DMS153 (cell line): ENCODE results near the gene JAK3.
A peak's percentile ranks its signal among the peaks of the same experiment; 100 is the strongest.

Experiments used
- DNase-seq: peaks from one replicate; lab custom pipeline; 2025; lab: John Stamatoyannopoulos, UW

JAK3 gene

DNA sequence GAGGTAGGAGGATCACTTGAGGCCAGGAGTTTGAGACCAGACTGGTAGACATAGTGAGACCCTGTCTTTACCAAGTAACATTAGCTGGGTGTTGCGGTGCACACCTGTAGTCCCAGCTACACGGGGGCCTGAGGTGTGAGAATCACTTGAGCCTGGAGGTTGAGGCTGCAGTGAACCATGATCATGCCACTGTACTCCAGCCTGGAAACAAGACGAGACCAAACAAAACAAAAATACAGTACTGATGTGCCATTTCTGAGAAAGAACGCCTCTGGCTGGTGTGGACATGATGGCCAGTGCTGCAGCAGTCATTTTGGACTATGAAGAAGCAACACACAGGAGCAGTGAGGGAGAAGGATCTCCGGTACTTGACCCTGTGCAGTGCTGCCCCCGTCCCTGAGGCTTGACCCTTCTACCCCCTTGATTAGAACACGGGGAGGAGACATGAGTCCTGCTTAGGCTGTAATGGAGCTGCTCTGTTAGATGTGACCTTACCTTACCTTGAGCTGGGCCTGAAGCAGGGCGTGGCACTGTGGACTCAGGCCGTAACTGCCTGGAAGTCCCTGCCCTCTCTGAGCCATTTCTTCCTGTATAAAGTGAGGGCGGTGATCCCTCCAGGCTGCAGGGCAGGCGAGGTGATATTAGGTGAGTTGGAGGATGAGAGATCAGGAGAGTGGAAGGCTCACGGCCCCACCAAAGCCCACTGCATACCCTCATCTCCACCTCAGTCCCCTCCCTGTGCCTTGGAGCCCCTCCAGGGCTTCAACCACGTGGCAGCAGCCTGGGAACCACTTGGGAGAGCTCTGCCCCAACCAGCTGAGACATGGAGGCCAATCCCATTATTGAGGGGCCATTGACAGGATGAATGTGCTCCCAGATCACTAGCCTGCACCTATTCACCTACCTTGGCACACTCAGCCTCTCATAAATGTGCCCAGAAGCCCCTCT, 17.9 kb upstream of the JAK3 start:
- DNase-seq = no peak

DNA sequence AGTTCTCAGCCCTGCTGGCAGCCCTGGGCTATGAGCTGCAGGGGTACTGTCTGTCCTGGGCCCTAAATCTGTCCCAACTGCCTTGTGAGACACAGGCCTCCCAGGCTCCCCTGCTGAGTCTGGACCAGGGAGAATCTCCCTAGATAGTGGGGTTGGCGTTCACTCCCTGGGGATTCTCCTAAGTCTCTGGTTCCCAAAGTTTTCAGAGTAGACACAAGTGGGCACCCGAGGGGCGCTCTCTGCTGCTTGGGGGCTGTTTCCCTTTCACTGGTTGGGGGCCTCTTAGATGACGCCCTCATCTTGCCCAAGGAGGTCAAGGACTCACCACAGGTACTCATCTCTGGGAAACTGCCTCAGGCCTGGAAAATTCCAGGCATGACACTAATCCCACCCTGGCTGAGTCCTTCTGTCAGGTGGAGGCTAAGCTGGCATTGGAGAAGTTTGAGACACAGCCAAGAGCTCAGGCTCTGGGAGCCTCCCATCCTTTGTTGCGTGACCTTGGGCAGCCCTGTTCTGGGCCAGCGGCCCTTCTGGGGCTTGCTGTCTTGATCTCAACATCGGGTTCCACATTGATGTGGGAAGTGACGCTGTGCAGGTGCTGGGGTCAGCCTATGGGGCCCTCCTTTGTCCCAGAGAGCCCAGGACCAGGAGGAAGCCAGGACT, 15.9 kb upstream of the JAK3 start:
- DNase-seq = no peak

DNA sequence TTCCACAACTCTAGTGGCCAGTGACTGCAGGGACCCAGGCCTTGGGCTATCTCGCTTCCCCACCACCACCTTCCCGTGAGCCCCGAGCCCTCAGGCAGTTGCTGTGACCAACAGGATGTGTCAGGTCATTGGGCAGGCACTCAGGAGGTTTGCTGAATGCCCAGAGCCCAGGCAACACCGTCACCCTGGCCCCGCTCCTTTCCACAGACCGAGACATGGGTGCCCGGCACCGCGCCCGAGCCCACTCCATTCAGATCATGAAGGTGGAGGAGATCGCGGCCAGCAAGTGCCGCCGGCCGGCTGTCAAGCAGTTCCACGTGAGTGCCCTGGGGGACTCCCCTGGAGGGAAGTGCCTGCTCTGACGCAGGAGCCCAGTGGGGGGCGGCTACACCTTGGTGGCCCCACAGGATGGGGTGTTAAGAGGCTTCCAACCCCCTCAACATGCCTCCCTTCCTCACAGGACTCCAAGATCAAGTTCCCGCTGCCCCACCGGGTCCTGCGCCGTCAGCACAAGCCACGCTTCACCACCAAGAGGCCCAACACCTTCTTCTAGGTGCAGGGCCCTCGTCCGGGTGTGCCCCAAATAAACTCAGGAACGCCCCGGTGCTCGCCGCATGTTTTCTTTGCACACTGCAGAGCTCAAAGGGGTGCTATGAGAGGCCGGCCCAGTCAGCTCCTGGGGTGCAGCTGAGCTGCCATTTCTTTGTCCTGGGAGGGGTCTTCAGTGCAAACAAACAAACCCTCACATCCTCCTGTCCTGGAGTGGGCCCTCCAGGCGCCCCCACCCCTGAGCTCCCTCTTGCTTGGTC, 15.1 kb upstream of the JAK3 start:
- DNase-seq = no peak

DNA sequence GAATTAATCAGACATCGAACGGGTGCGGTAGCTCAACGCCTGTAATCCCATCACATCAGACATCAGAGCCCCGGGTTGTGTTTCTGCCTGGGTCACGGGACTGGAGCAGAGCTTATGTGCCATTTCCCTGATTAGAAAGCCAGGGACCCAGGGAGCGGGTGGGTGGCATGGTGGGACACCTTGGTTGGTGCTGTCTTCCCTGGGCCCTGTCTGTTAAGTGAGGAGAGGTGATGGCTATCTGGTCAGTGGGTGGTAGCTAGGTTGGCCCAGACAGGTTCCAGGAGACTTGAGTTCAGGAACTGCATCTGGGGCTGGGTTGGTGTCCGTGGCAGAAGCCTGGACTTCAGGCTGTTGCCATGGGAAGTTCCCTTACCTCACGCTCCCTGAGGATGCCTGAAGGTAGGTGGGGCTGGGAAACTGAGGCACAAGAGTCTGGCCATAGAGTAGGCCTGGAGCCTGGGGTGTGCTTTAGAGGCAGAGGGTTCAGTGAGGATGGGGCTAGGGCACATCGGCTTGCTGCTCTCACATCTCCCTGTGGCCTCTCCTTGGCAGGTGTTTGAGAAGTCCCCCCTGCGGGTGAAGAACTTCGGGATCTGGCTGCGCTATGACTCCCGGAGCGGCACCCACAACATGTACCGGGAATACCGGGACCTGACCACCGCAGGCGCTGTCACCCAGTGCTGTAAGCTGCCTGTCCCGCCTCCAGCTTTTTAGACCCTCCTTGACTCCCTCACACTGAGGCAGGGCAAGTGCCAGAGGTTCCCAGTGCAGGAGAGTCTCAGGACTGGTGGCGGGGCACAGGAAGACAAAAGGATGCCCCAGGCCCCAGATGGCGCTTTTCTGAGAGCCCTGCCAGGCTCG, 14.0 kb upstream of the JAK3 start:
- DNase-seq = no peak

DNA sequence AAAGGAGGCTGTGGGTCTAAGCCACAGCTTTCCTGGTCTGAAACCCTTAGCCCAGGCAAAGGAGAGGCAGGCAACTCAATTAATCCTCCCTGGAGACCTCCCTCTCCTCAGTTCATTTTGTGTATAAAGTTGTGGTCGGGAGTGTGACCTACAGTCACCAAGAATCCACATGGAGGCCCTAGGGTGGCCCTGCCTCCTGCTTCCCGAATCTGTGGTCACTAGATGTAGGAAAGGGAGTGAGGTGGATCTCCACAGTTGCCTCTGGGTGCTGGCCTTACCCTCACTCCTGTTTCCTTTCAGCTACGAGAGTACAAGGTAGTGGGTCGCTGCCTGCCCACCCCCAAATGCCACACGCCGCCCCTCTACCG, 13.2 kb upstream of the JAK3 start:
- DNase-seq = no peak

DNA sequence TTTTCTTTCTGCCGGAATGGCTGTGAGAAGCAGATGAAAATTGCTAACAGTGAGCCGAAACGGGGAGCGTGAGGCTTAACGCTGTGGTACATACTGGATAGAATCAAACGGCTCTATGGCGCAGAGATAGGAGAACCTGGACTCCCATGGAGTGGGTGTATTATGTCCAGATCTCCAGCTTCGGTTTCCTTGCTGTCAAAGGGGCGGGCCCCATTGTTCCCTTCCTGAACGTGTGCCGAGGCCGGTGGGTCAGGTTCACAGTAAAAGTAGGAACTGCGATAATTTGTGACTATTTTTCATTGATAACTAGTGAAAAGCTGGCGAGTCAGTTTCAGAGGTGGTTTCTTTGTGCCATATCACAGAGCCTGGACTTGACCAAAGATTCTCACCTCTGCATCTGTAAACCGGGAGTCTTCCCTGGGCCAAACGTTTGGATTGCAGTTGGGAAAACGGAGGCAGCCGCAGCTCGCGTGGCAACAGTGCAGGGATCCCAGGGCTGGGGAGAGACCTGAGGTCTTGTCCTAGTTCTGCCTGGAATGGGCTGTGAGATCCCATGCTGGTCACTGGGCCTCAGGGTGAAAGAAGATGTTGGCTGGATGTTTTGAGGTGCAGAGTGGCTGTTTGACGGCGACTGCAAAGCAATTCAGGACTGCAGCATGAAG, 12.7 kb upstream of the JAK3 start:
- no peak for DNase-seq

DNA sequence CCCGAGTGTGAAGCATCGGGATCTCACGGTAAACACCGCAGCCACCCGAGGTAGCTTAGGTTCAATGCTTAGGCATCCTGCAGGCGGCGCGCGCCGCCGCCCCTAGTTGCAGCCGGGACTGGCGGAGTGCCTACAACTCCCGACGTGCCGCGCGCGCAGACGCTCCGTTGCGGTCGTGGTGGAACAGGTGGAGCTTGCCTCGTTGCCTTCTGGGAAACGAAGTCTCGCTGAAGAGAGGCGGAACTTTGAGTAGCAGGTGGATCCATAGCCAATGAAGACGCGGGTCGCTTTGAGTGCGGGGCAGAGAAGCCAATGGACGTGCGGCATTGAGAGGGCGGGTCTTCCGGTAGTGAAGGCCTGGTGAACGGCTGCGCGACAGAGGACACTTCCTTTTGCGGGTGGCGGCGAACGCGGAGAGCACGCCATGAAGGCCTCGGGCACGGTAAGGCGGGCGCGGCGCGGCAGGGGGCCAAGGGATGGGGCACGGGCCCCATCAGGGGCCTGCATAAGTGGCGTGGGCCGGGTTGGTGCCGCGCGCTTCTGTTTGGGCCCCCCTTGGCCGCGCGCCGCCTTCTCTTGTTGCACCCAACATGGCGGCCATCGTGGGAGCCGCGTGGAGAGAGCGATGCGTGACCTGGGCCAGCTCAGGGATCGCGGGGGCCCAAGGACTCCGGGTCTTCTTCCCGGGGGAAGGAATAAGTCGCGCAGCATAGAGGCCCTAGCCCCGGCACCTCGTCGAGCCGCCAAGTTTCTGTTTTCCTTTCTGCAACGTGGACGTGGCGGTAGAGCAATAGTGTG, 11.9 kb upstream of the JAK3 start, which contains the start of gene RPL18A:
TSS of gene RPL18A (plus strand) at position 378 of the 798 bp plus-strand sequence. CDS start at position 425, 47 bp downstream.
- peak; percentile 100 for DNase-seq

DNA sequence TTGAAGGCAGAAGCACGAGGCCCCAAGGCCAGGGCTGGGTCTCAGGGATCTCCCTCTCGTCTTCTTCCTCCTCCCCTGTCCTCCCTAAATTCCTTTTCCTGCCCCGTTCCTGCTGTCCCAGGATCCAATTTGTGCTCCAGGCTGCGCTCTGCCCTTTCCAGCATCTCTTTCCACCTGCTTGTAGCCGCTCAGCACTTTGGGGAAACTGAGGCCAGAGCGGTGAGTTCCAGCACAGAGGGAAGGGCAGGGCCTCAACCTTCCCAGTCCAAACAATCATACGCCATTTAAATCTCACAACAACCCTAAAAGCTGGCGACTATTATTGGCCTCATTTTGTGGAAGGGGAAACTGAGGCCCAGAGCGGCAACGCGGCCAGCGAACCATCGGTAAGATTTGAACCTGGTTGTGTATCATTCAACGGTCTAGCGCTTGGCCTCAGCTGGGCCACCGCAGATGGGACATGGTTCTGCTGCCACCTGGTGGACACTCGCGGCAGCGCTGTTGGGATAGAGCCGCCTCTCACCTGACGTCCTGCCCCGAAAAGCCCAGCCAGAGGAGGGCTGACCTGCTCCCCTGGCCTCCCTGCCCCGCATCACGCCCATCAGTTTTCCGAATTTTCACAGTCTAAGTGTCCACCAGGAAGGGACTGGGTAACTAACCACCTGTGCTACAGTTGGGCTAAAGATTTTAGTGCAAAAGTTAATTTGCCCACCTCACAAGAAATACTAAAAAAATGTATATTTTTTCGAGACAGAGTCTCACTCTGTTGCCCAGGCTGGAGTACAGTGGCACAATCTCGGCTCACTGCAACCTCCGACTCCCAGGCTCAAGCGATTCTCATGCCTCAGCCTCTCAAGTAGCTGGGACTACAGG, 7.7 kb upstream of the JAK3 start:
- DNase-seq = no peak

DNA sequence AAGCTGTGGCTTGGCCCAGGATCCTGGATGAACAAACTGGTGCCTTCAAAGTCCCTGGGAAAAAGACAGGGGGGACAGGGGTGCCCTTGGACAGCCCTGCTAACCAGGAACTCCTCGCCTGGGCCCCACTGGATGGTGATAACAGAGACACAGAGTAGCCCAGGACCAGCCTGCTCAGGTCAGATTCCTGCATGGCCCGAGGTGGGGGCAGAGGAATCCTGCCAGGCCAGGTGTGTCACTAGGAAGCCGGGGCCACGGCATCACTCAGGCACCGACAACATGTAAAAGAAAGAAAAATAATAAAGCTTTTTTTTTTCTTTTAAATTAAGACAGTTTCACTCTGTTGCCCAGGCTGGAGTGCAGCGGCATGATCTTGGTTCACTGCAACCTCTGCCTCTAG, 6.3 kb upstream of the JAK3 start:
- DNase-seq = no peak

DNA sequence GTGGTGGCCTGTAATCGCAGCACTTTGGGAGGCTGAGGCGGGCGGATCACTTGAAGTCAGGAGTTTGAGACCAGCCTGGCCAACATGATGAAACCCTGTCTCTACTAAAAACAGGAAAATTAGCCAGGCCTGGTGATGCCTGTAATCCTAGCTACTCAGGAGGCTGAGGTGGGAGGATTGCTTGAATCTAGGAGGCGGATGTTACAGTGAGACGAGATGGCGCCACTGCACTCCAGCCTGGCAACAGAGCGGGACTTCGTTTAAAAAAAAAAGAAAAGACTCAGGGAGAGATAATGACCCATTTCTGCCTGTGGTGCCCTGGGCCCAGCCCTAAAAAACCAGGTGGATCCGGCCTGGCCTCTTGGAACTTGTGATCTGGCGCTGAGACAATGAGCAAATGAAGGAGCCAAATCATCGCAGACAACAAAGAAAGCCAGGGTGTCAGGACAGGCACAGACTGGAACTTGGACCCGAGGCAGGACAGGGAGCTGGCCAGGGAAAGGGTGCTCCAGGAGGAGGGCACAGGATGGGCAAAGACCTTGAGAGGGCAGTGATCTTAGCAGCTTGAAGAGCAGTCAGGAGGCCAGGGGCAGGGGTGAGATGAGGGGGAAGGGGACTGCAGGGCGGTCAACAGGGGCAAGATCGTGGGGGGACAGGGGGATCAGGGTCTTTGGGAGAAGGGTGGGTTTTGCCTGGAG, 962 bp upstream of the JAK3 start:
- DNase-seq = no peak

DNA sequence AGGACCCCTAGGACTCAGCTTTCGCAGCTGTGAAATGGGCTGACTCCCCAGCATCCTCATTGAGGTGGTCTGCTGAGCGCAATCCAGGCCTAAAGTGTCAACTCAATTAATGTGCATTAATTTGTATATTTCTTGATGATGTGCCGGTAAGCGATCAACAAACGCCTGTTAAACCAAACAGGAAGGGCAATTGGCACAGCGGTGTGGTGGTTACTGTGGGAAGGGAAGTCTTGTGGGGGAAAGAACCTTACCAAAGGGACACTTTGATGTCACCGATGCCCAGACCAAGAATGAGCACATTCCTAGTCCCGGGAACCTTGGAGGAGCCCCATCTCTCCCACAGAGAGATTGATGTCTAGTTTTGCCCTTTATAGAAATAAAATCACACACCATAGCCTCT, 1.6 kb downstream of the JAK3 start:
- no peak for DNase-seq

DNA sequence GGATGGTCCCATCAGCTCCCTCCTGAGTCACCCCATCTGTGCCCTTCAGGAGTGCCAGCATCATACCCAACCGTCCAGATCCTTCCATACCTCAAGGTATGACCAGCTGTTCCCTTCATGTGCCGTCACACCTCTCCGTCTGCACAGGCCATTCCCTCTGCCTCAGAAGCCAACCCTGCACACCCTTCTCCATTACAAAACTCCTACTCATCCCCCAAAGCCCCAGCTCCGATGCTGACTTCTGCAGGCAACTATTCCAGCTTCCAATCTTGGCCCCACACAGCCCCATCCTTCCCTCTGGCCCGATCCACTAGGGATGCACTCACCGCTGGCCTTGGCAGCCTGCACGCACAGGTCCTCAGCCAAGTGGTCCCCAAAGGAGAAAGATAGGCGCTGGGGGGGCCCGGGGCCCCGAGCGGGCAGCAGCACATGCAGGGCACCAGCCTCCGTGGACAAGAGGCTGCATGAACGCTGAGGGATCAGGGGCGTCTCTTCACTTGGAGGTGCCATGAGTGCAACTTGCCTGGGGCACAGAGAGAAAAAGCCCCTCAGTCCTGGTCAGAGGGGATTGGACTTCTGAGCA, 3.8 kb downstream of the JAK3 start:
- no peak for DNase-seq

DNA sequence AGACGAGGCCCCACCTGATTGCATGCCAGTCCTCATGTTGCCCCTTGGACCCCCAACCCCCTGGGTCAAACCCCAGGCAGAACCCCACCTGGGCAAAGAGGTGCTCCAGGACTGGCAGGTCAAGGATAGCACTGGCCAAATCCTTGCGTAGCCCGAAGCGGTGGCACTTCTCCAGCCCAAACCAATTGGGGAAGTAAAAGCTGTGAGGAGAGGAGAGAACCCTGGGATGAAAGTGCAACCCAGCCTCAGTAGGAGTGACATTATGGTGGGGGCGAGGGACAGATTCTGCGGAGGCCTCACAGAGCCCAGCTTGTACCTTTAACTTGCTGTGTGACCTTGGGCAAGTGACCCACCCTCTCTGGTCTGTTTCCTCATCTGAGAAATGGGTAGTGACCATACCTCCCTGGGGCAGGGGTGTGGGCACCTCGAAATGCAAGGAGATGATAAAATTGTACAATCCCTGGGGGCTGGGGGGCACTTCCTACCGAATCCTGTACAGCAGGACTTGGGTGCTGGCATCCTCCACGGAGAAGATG, 4.4 kb downstream of the JAK3 start:
- DNase-seq = no peak

DNA sequence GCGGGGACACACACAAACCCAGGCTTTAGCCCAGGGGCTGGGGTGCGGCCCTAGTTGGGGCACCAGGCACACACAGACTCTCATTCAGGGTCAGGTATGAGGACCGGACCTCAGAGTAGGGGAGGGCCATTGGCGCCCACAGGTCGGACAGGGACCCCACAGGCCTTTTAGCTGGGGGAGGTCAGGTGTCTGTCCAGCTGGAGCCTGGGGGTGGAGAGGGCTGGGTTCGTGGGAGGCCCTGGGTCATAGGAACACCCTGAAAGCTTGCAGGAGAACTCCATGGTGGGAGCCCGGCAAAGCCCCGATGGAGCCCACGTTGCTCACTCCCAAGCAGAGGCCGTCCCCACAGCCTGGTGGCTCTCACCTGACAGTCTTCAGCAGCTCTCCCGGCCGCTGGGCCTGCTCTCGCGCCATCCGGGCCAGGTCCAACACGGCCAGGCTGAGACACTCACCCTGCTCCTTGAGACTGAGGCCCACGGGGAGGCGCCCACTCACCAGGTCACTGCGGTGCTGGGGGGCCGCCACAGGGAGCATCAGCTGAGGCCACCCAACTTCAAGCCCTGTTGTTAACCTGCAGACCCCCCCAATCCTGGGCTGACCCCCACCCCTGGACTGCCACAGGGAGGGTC, 5.0 kb downstream of the JAK3 start:
- no peak for DNase-seq

DNA sequence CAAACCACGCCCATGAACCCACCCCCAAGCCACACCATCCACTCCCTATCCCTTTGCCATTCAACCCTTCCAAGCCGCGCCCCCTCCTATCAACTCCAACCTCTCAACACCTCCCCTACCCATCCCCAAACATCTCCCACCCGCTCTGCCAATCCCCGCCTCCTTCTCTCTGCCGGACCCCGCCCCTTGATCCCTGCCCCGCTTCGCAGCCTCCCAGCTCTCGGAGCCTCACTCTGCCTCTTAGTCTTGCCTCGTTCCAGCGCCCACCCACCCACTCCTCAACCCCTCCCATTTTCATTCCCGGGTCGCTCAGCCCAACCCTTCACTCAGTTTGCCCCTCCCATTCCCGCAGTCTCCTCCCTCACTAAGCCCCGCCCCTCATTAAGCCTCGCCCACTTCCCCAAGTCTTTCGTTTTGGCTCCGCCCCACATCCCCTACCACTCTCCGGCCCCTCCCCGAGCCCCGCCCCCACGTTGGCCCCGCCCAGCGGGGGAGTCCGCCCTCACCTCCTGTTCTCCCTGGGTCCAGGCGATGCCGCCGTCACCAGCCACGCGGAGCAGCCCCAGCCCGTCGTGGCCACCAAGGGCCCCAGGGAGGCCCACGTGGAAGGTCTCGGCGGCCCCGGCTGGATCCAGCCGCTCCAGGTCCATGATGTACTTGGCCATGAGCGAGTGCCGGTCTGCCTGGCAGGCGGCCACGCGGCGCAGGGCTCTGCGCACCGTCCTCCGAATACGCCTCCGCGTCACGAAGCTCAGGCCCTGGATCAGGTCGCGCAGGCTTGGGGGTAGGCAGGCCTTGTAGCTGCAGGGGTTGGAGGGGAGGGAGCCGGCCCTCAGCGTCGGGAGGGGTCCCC, 5.7 kb downstream of the JAK3 start:
- peak; percentile 91 for DNase-seq

DNA sequence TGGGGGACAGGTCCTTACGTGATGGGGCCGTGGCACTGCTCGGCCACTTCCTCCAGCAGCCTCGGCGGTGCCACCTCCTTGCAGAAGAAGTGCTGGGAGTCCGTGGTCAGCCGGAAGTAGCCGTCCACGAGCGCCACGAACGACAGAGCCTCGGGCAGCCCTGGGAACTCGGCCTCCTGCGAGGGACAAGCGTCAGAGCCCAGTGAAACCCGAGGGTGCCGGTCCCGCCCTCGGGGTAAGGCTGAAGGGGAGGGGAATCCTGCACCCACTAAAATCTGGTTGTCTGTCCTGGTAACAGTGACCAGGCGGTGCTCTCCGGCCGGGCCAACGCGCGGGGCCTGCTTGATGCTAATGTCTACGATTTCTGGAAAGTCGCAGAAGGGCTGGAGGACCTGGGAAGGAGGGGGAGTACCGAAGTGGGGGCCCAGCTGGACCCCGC, 6.4 kb downstream of the JAK3 start:
- no peak for DNase-seq
